Vagina (tissue), 2 donors: ENCODE results near the gene CTNNB1.

Experiments used
- POLR2A ChIP-seq, 2 donors: fragments of 450-650 bp; IDR thresholded peaks; one replicate each; pipeline ENCODE4 v1.6.1; 2017; ENCODE audit warnings: antibody characterized with exemption in 2 of 2, mild to moderate bottlenecking in 2 of 2, moderate library complexity in 2 of 2
- POLR2AphosphoS5 ChIP-seq, 2 donors: sonication (generic); formaldehyde crosslinking; IDR thresholded peaks; one replicate each; pipeline ENCODE4 v1.9.0; 2017; ENCODE audit warnings: antibody characterized with exemption in 2 of 2, mild to moderate bottlenecking in 2 of 2, low read depth in 1 of 2; ENCODE audit not compliant: insufficient read depth in 1 of 2
- TF ChIP-seq, protein P1 (sequence below), 3 experiments: fragments of 450-650 bp in 2 of 3; fragments of 200-600 bp in 1 of 3; sonication (generic) in 1 of 3; IDR thresholded peaks; one replicate each; pipeline ENCODE4 v1.5.1; 2017 to 2019; ENCODE audit warnings: antibody characterized with exemption in 3 of 3, mild to moderate bottlenecking in 2 of 3, moderate library complexity in 2 of 3

DNA sequence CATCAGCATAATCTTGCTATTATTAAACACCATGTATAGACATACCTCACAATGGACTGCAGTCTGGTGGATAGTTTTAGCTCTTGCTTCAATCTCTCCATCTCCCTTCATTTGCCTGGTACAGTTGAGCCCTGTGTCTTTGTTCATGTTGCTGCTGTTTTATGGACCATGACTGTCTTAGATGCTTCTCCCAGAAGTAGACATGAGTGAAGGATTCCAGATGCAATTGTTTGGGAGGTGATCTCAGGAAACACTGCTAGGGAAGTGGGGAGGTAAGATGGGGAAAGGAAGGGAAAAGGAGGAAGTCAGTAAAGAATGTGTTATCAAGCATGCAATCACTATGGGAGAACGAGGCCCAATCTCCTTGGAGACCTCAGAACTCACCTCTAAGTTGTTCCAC, 36.3 kb upstream of the CTNNB1 start:
- TF ChIP-seq, protein P1, sequence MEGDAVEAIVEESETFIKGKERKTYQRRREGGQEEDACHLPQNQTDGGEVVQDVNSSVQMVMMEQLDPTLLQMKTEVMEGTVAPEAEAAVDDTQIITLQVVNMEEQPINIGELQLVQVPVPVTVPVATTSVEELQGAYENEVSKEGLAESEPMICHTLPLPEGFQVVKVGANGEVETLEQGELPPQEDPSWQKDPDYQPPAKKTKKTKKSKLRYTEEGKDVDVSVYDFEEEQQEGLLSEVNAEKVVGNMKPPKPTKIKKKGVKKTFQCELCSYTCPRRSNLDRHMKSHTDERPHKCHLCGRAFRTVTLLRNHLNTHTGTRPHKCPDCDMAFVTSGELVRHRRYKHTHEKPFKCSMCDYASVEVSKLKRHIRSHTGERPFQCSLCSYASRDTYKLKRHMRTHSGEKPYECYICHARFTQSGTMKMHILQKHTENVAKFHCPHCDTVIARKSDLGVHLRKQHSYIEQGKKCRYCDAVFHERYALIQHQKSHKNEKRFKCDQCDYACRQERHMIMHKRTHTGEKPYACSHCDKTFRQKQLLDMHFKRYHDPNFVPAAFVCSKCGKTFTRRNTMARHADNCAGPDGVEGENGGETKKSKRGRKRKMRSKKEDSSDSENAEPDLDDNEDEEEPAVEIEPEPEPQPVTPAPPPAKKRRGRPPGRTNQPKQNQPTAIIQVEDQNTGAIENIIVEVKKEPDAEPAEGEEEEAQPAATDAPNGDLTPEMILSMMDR (IDR thresholded peaks at IDR 0.05): no peak
- no peak for TF ChIP-seq POLR2A (IDR thresholded peaks at IDR 0.05)
- TF ChIP-seq POLR2AphosphoS5 (IDR thresholded peaks at IDR 0.05; ENCODE audit: insufficient read depth in 1 of 2, low read depth in 1 of 2): no peak
